A549 (cell line): ENCODE measurements around the gene FADS1. TPM values are rescaled to one million over a fixed set of nuclear protein-coding genes. Genes with fewer than 3 reads are reported as not detected.
A peak's percentile ranks its signal among the peaks of the same experiment; 100 is the strongest.

Experiments used
- ATAC-seq, 2 experiments: fragments of 200-7000 bp in 1 of 2; fragments of >200 bp in 1 of 2; cut with Nextera tagmentation in 1 of 2; cut with Tn5 transposase in 1 of 2; 3 replicates each; pipeline versions ENCODE4 v1.8.0 to v1.9.1; 2018 to 2020; ENCODE audit warnings: mild to moderate bottlenecking in 1 of 2, moderate library complexity in 1 of 2
- CTCF ChIA-PET: fragments of 300-600 bp; sonication (Branson Sonifier 250); formaldehyde crosslinking; extraction: SDS; loops from one replicate; lab custom pipeline; 2021; ENCODE audit warnings: antibody characterized with exemption, inconsistent platforms; lab: Yijun Ruan, JAX
- POLR2A ChIA-PET: fragments of 350-600 bp; formaldehyde crosslinking; extraction: SDS; loops from one replicate; lab custom pipeline; 2021; ENCODE audit warnings: antibody characterized with exemption, inconsistent platforms; lab: Yijun Ruan, JAX
- DNase-seq, 2 experiments: peaks; one replicate each; pipeline versions ENCODE4 v3.0.0 to v3.0.0-alpha.2; 2011 to 2016; ENCODE audit warnings: low read depth in 1 of 2, low spot score in 1 of 2
- FAIRE-seq: peaks from 2 replicates; lab custom pipeline; 2011; peaks lifted over from hg19 to GRCh38; lab: Jason Lieb, UNC
- H3K27ac ChIP-seq, 2 experiments: fragments of >200 bp; sonication (Bioruptor Twin); formaldehyde crosslinking; 3 replicates each; pipeline ENCODE4 v1.5.1; 2016 to 2017
- H3K4me1 ChIP-seq: fragments of >200 bp; sonication (Bioruptor Twin); formaldehyde crosslinking; 3 replicates; pipeline ENCODE4 v1.6.1; 2016
- H3K4me2 ChIP-seq: fragments of >200 bp; sonication (Bioruptor Twin); formaldehyde crosslinking; 3 replicates; pipeline ENCODE4 v1.6.1; 2016
- H3K4me3 ChIP-seq: fragments of >200 bp; sonication (Bioruptor Twin); formaldehyde crosslinking; 3 replicates; pipeline ENCODE4 v1.5.1; 2016
- H3K9me3 ChIP-seq: fragments of >200 bp; sonication (Bioruptor Twin); formaldehyde crosslinking; 3 replicates; pipeline ENCODE4 v1.6.1; 2016
- BCL3 ChIP-seq: fragments of >200 bp; sonication (Bioruptor Twin); formaldehyde crosslinking; IDR thresholded peaks from 3 replicates; pipeline ENCODE4 v1.6.1; 2016
- BHLHE40 ChIP-seq: IDR thresholded peaks from 2 replicates; pipeline ENCODE4 v1.6.1; 2012; ENCODE audit warnings: low read depth, low read length, inconsistent platforms
- CBX8 ChIP-seq: fragments of 200-600 bp; sonication (generic); IDR thresholded peaks from 2 replicates; pipeline ENCODE4 v1.6.1; 2016
- CTCF ChIP-seq: fragments of >200 bp; sonication (Bioruptor Twin); formaldehyde crosslinking; IDR thresholded peaks from 3 replicates; pipeline ENCODE4 v1.5.1; 2016
- EP300 ChIP-seq, 2 experiments: fragments of >200 bp; sonication (Bioruptor Twin); formaldehyde crosslinking; IDR thresholded peaks; 2 replicates in 1 of 2; 3 replicates in 1 of 2; pipeline ENCODE4 v1.6.1; 2016 to 2017
- ESRRA ChIP-seq: fragments of 150-350 bp; IDR thresholded peaks from 2 replicates; pipeline ENCODE4 v1.6.1; 2014; ENCODE audit warnings: mild to moderate bottlenecking, low read length, borderline replicate concordance
- HDAC2 ChIP-seq: fragments of 200-600 bp; sonication (generic); IDR thresholded peaks from 2 replicates; pipeline ENCODE4 v1.6.1; 2016
- HMGXB4 ChIP-seq: fragments of 250-450 bp; sonication (Bioruptor Pico); IDR thresholded peaks from 2 replicates; pipeline ENCODE4 v1.5.0; 2021; ENCODE audit warnings: mild to moderate bottlenecking, moderate library complexity, borderline replicate concordance
- HOXB13 ChIP-seq: fragments of 250-450 bp; sonication (Bioruptor Pico); IDR thresholded peaks from 2 replicates; pipeline ENCODE4 v1.5.0; 2020; ENCODE audit warnings: low read depth, mild to moderate bottlenecking, moderate library complexity
- HOXB5 ChIP-seq: fragments of 250-450 bp; sonication (Bioruptor Pico); IDR thresholded peaks from 2 replicates; pipeline ENCODE4 v1.5.0; 2020; ENCODE audit warnings: mild to moderate bottlenecking, moderate library complexity
- JUNB ChIP-seq: fragments of >200 bp; sonication (Bioruptor Twin); formaldehyde crosslinking; IDR thresholded peaks from 2 replicates; pipeline ENCODE4 v1.6.1; 2016
- KDM5A ChIP-seq: fragments of 200-600 bp; sonication (generic); IDR thresholded peaks from 2 replicates; pipeline ENCODE4 v1.6.1; 2016; ENCODE audit warnings: antibody characterized with exemption, mild to moderate bottlenecking
- MAFK ChIP-seq: fragments of 450-650 bp; IDR thresholded peaks from 2 replicates; pipeline ENCODE4 v1.6.1; 2014; ENCODE audit not compliant: partially characterized antibody
- MYC ChIP-seq: IDR thresholded peaks from 2 replicates; pipeline ENCODE4 v1.6.1; 2012; ENCODE audit warnings: mild to moderate bottlenecking, inconsistent platforms, low read length, improper control_type of control experiment, borderline replicate concordance
- NFE2L2 ChIP-seq: fragments of 150-350 bp; conservative IDR thresholded peaks from 2 replicates; pipeline ENCODE4 v1.6.1; 2014; ENCODE audit warnings: low read length
- NR3C1 ChIP-seq: fragments of >200 bp; sonication (Bioruptor Twin); formaldehyde crosslinking; IDR thresholded peaks from 3 replicates; pipeline ENCODE4 v1.6.1; 2017
- PHF8 ChIP-seq: fragments of 200-600 bp; sonication (generic); IDR thresholded peaks from 2 replicates; pipeline ENCODE4 v1.6.1; 2016; ENCODE audit warnings: low read depth, mild to moderate bottlenecking, antibody characterized with exemption, moderate library complexity, borderline replicate concordance
- POLR2A ChIP-seq: IDR thresholded peaks from 2 replicates; pipeline ENCODE4 v1.6.1; 2012; ENCODE audit warnings: mild to moderate bottlenecking, low read length
- RAD21 ChIP-seq, 2 experiments: fragments of >200 bp in 1 of 2; sonication (Bioruptor Twin) in 1 of 2; formaldehyde crosslinking in 1 of 2; IDR thresholded peaks in 1 of 2; conservative IDR thresholded peaks in 1 of 2; 2 replicates in 1 of 2; 3 replicates in 1 of 2; pipeline ENCODE4 v1.6.1; 2012 to 2018; ENCODE audit warnings: inconsistent platforms in 1 of 2
- RCOR1 ChIP-seq: fragments of 150-350 bp; IDR thresholded peaks from 2 replicates; pipeline ENCODE4 v1.6.1; 2014; ENCODE audit warnings: antibody characterized with exemption, low read length, low read depth
- REST ChIP-seq: fragments of 200-600 bp; sonication (generic); IDR thresholded peaks from 2 replicates; pipeline ENCODE4 v1.6.1; 2016; ENCODE audit warnings: antibody characterized with exemption, mild to moderate bottlenecking, moderate library complexity
- RFX5 ChIP-seq: fragments of 450-650 bp; IDR thresholded peaks from 2 replicates; pipeline ENCODE4 v1.7.1; 2014; ENCODE audit warnings: antibody characterized with exemption, mild to moderate bottlenecking, moderate library complexity
- TFCP2L1 ChIP-seq: fragments of 250-450 bp; sonication (Bioruptor Pico); IDR thresholded peaks from 2 replicates; pipeline ENCODE4 v1.5.0; 2021; ENCODE audit warnings: mild to moderate bottlenecking
- ZC3H11A ChIP-seq: fragments of 450-650 bp; IDR thresholded peaks from 2 replicates; pipeline ENCODE4 v1.6.1; 2014; ENCODE audit warnings: antibody characterized with exemption, mild to moderate bottlenecking
- ZSCAN20 ChIP-seq: fragments of 250-450 bp; sonication (Bioruptor Pico); IDR thresholded peaks from 2 replicates; pipeline ENCODE4 v1.8.0; 2022; ENCODE audit warnings: mild to moderate bottlenecking, moderate library complexity
- WGBS: methylation state at CpG from one replicate; pipeline ENCODE4 v1.1.6; 2017; ENCODE audit errors: missing lambda C conversion rate; 5-methylcytosine and 5-hydroxymethylcytosine counted together
- polyA plus RNA-seq, 4 experiments: library from polyadenylated mRNA; depleted of rRNA in 3 of 4; stranded (reverse); fragments of >200 nt; fragmentation: RNase III in 1 of 4; extraction: RNeasy Plus Mini Kit Qiagen cat#74134 plus additional on column Dnase treatment in 1 of 4; gene quantifications; 2 replicates in 3 of 4; 3 replicates in 1 of 4; pipeline ENCODE4 v1.2.3, GENCODE V29; 2011 to 2017

The FADS1 gene
- polyA plus RNA-seq, 2 of the 4 experiments (the other 2 are of a cell fraction), result 163 to 205 TPM

GRCh38 chr11:61765550-61766253 is 51.1 kb downstream of the FADS1 start:
- Histone ChIP-seq H3K27ac (peak overlapping the region; percentile 42 to 74; a peak in 4 of 6 replicates), H3K4me3 (no peak overlapping the region), H3K4me1 (peaks cover 77% of the 10 kb centered on the region), H3K4me2 (0 out of 3 replicates have a peak overlapping the region, but pooled peaks have one; percentile 27), H3K9me3 (no peaks in the 10 kb centered on the region)
- DNase-seq, result no peak
- FAIRE-seq, result no peak
- ChIA-PET CTCF (interaction anchor here (0.6 to 7.2 kb wide), 9 partner anchors 9 to 342 kb away, joined by 3 to 44 read pairs (median 9); no protein-coding TSS in a partner anchor), POLR2A (no interaction called here)
- TF ChIP-seq BCL3 (no peak), MYC (no peak), RCOR1 (no peak), MAFK (no peak), EP300 (IDR thresholded peaks at IDR 0.05) (no peak), RAD21 (conservative IDR thresholded peaks at IDR 0.05 in 1 of 2, IDR thresholded peaks at IDR 0.05 in 1 of 2) (no peak), JUNB (no peak), HOXB5 (CRISPR knock-in tag) (no peak)
- ATAC-seq, result peak in 1 of 2 experiments; percentile 5; a peak in 1 of 6 replicates
- WGBS, result 82% methylated on average over 15 of the region's 26 CpGs

GRCh38 chr11:61764606-61765260 is 52.1 kb downstream of the FADS1 start:
- TF ChIP-seq PHF8, result no peak
- TF ChIP-seq ZSCAN20 (CRISPR knock-in tag), result no peak
- TF ChIP-seq RFX5, result no peak
- TF ChIP-seq HMGXB4 (CRISPR knock-in tag), result no peak
- no peak for TF ChIP-seq HDAC2
- no peak for TF ChIP-seq KDM5A
- no peak for TF ChIP-seq ZC3H11A
- no peak for TF ChIP-seq CBX8
- TF ChIP-seq TFCP2L1 (CRISPR knock-in tag), result no peak
- no peak for TF ChIP-seq ESRRA
- no peak for TF ChIP-seq CTCF
- no peak for TF ChIP-seq REST
- no peak for TF ChIP-seq HOXB5 (CRISPR knock-in tag)
- no peak for TF ChIP-seq NFE2L2
- TF ChIP-seq HOXB13 (CRISPR knock-in tag), result no peak
- TF ChIP-seq NR3C1, result no peak
- TF ChIP-seq BHLHE40, result no peak
- no peak for TF ChIP-seq POLR2A

More at GRCh38 chr11:61764606-61765260, 52.1 kb downstream of the FADS1 start:
- Histone ChIP-seq H3K27ac (peak overlapping the region in 1 of 2 experiments; percentile 74; a peak in 4 of 6 replicates), H3K4me1 (peaks cover 68% of the 10 kb centered on the region), H3K9me3 (no peaks in the 10 kb centered on the region), H3K4me3 (no peak overlapping the region), H3K4me2 (no peak overlapping the region)
- ATAC-seq (peak; percentile 7 to 33; a peak in 4 of 6 replicates), DNase-seq (no peak), FAIRE-seq (no peak)
- POLR2A ChIA-PET, result no interaction called here
- 72% methylated on average over 20 of the region's 22 CpGs for WGBS
- CTCF ChIA-PET, result interaction anchor here (1.1 to 7.2 kb wide), 6 partner anchors 11 to 33 kb away, joined by 3 to 44 read pairs (median 8); no protein-coding TSS in a partner anchor
